Esophagus (tissue), 2 donors: ENCODE results near the gene PLIN1. TPM values are rescaled to one million over a fixed set of nuclear protein-coding genes. Genes with fewer than 3 reads are reported as not detected.

Experiments used
- H3K27ac ChIP-seq, 2 donors: one replicate each; pipeline ENCODE4 v1.5.1; 2013; ENCODE audit warnings: low read depth in 2 of 2, mild to moderate bottlenecking in 2 of 2, inconsistent platforms in 1 of 2, low read length in 1 of 2, moderate library complexity in 1 of 2
- H3K27me3 ChIP-seq, 2 donors: one replicate each; pipeline ENCODE4 v1.6.1; 2013; ENCODE audit warnings: low read length in 2 of 2, control low read depth in 1 of 2, mild to moderate bottlenecking in 1 of 2; ENCODE audit not compliant: insufficient read depth in 2 of 2, control insufficient read depth in 1 of 2
- H3K36me3 ChIP-seq, 2 donors: one replicate each; pipeline ENCODE4 v1.6.1; 2013; ENCODE audit warnings: low read length in 1 of 2; ENCODE audit not compliant: control insufficient read depth in 2 of 2, insufficient read depth in 2 of 2
- H3K4me1 ChIP-seq, 2 donors: one replicate each; pipeline ENCODE4 v1.6.1; 2013; ENCODE audit warnings: low read length in 1 of 2; ENCODE audit not compliant: control insufficient read depth in 2 of 2, insufficient read depth in 2 of 2
- H3K4me3 ChIP-seq, 2 donors: one replicate each; pipeline ENCODE4 v1.5.1; 2013; ENCODE audit warnings: low read length in 2 of 2, mild to moderate bottlenecking in 2 of 2, low read depth in 1 of 2, moderate library complexity in 1 of 2
- H3K9me3 ChIP-seq, 2 donors: one replicate each; pipeline ENCODE4 v1.6.1; 2013; ENCODE audit warnings: mild to moderate bottlenecking in 2 of 2, low read depth in 1 of 2, low read length in 1 of 2, moderate library complexity in 1 of 2; ENCODE audit not compliant: control insufficient read depth in 2 of 2, insufficient read depth in 1 of 2
- WGBS, 2 donors: extraction: QIAGEN DNeasy Blood & Tissue Kit; methylation state at CpG; one replicate each; pipeline ENCODE4 v1.1.7; 2013; 5-methylcytosine and 5-hydroxymethylcytosine counted together
- polyA plus RNA-seq, 2 donors: library from polyadenylated mRNA; stranded (reverse); fragments of 200-250 nt; gene quantifications; one replicate each; pipeline ENCODE4 v1.2.3, GENCODE V29; 2013
- donor health status: healthy with polysubstance abuse.
- donor health status: Bipolar disorder and iron deficiency.

Gene PLIN1
- polyA plus RNA-seq, 2 donors = 0.73 to 1.3 TPM

GRCh38 chr15:89631902-89632264, 47.3 kb downstream of the PLIN1 start:
- Histone ChIP-seq H3K4me3 (no peak overlapping the region), H3K9me3 (peaks cover 0 to 10% of the 10 kb centered on the region in 2 donors), H3K27me3 (no peaks in the 10 kb centered on the region), H3K4me1 (no peaks in the 10 kb centered on the region), H3K36me3 (peaks cover 0 to 41% of the 10 kb centered on the region in 2 donors), H3K27ac (no peak overlapping the region)
- WGBS, 2 donors = 85 to 87% methylated on average over 10 of the region's 10 CpGs

- Histone ChIP-seq H3K4me3 (no peak overlapping the region), H3K4me1 (no peaks in the 10 kb centered on the region), H3K9me3 (peaks cover 0 to 10% of the 10 kb centered on the region in 2 donors), H3K27ac (no peak overlapping the region), H3K36me3 (peaks cover 0 to 44% of the 10 kb centered on the region in 2 donors), H3K27me3 (no peaks in the 10 kb centered on the region)
- 92 to 93% methylated on average over 30 of the region's 30 CpGs for WGBS, 2 donors
Measured at GRCh38 chr15:89630974-89631901, 47.9 kb downstream of the PLIN1 start.

GRCh38 chr15:89630260-89630659, 48.9 kb downstream of the PLIN1 start:
- no peak overlapping the region for H3K4me3 ChIP-seq
- peaks cover 7 to 47% of the 10 kb centered on the region in 2 donors for H3K36me3 ChIP-seq
- H3K4me1 ChIP-seq = no peaks in the 10 kb centered on the region
- H3K9me3 ChIP-seq = peaks cover 0 to 10% of the 10 kb centered on the region in 2 donors
- H3K27me3 ChIP-seq = no peaks in the 10 kb centered on the region
- 93% methylated on average over 14 of the region's 14 CpGs for WGBS, 2 donors
- no peak overlapping the region for H3K27ac ChIP-seq

DNA sequence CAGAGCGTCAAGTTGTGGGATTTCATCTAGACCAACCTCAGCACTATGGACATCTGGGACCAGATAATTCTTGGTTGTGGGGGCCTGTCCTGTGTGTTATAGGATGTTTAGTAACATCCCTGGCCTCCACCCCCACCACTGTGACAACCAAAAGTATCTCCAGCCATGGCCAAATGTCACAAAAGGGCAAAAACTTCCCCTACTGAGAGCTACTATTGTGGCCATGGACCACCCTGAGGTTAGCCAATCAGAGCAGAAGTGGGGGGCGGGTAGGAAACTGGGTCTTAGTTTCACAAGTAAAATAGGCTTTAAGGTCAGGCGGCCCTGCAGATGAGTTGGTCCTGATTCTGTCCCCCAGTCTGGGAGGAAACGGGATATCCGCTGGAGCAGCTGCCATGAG, 49.3 kb downstream of the PLIN1 start:
- Histone ChIP-seq H3K4me1 (no peaks in the 10 kb centered on the region), H3K4me3 (no peak overlapping the region), H3K36me3 (peaks cover 10 to 51% of the 10 kb centered on the region in 2 donors), H3K27me3 (no peaks in the 10 kb centered on the region), H3K27ac (no peak overlapping the region), H3K9me3 (peaks cover 0 to 10% of the 10 kb centered on the region in 2 donors)
- WGBS, 2 donors = 97 to 98% methylated on average over 5 of the region's 5 CpGs

DNA sequence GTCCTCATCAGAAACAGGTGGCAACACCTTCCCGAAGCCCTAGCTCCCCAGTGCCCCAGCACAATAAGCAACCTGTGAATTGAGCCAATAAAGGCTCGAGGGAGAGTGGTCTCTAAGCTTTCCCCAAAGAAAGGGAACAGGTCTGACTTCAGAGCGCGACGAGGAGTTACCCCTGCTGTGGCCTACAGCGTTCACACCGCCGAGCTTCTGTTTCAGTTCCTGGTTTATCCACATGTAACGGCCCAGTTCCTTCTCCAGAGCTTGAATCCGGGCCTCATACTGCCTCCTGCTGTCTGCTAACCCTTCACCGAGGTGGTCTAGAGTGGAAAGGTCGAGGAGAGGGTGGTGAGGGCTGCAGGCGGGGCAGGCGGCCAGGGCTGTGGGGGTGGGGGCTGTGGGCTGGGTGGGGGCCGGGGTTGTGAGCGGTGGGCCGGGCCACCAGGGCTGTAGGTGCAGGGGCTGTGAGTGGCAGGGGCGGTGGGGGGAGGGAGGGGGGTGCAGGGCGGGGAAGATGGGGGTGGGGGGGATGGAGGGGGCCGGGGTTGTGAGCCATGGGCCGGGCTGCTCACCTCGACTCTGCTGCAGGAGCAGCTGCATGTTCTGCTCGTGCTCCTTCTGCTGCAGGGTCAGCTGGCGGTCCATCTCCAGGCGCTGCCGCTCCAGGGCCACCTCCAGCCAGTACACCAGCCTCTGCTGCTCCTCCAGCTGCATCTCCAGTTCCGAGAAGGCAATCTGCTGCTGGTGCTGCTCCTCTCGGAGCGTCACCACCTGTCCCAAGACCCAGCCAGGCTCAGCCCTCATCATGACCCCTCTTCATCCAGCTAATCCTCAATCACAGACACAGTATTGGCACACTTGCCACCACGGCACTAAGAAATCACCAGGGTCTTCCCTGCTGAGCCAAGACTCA, 50.1 kb downstream of the PLIN1 start:
- no peak overlapping the region for H3K27ac ChIP-seq
- no peak overlapping the region for H3K4me3 ChIP-seq
- H3K27me3 ChIP-seq = no peaks in the 10 kb centered on the region
- H3K9me3 ChIP-seq = peaks cover 0 to 10% of the 10 kb centered on the region in 2 donors
- peaks cover 12 to 58% of the 10 kb centered on the region in 2 donors for H3K36me3 ChIP-seq
- H3K4me1 ChIP-seq = no peaks in the 10 kb centered on the region
- 92 to 94% methylated on average over 21 to 30 of the region's 30 CpGs for WGBS, 2 donors

DNA sequence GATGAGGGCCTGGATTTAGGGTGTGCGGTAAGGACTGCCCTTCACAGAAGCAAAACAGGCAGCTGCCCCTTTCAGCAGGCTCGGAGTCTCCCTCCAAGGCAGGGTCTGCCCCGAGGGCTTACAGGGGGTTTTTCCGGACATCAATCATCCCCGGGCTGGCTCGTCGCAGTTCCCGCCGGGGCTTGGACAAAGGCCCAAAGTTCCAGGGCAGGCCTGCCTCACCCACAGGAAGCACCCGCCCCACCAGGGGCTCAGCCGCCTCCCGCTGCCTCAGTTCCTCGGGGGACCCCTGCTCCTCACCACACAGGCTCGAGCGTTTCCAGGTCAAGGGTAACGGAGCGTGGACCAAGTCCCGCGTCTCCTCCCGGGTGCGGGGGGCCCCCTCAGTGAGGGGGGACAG, 50.9 kb downstream of the PLIN1 start:
- Histone ChIP-seq H3K9me3 (peaks cover 0 to 10% of the 10 kb centered on the region in 2 donors), H3K4me1 (no peaks in the 10 kb centered on the region), H3K4me3 (no peak overlapping the region), H3K27me3 (no peaks in the 10 kb centered on the region), H3K27ac (no peak overlapping the region), H3K36me3 (peaks cover 12 to 55% of the 10 kb centered on the region in 2 donors)
- 74 to 79% methylated on average over 21 of the region's 21 CpGs for WGBS, 2 donors

GRCh38 chr15:89627256-89627970, 51.8 kb downstream of the PLIN1 start:
- H3K27me3 ChIP-seq = no peaks in the 10 kb centered on the region
- H3K36me3 ChIP-seq = peaks cover 12 to 53% of the 10 kb centered on the region in 2 donors

GRCh38 chr15:89625716-89626115, 53.5 kb downstream of the PLIN1 start:
- no peak overlapping the region for H3K27ac ChIP-seq
- H3K36me3 ChIP-seq = peaks cover 12 to 46% of the 10 kb centered on the region in 2 donors
- no peak overlapping the region for H3K4me3 ChIP-seq
- WGBS, 2 donors = 95 to 97% methylated on average over 9 of the region's 9 CpGs
- H3K27me3 ChIP-seq = no peaks in the 10 kb centered on the region
- peaks cover 0 to 2% of the 10 kb centered on the region in 2 donors for H3K4me1 ChIP-seq
- no peaks in the 10 kb centered on the region for H3K9me3 ChIP-seq

More at GRCh38 chr15:89627256-89627970, 51.8 kb downstream of the PLIN1 start:
- WGBS, 2 donors = 96% methylated on average over 8 of the region's 8 CpGs
- H3K4me3 ChIP-seq = no peak overlapping the region
- no peak overlapping the region for H3K27ac ChIP-seq
- H3K4me1 ChIP-seq = peaks cover 0 to 2% of the 10 kb centered on the region in 2 donors
- peaks cover 0 to 7% of the 10 kb centered on the region in 2 donors for H3K9me3 ChIP-seq

GRCh38 chr15:89623165-89623564, 56.0 kb downstream of the PLIN1 start:
- peaks cover 0 to 2% of the 10 kb centered on the region in 2 donors for H3K4me1 ChIP-seq
- H3K9me3 ChIP-seq = no peaks in the 10 kb centered on the region
- peaks cover 12 to 25% of the 10 kb centered on the region in 2 donors for H3K36me3 ChIP-seq
- WGBS, 2 donors = 68 to 70% methylated on average over 1 of the region's 1 CpG
- no peak overlapping the region for H3K4me3 ChIP-seq
- no peak overlapping the region for H3K27ac ChIP-seq
- no peaks in the 10 kb centered on the region for H3K27me3 ChIP-seq
